Adrenal gland (tissue), 12 donors: ENCODE measurements around the gene TNS2. TPM values are rescaled to one million over a fixed set of nuclear protein-coding genes. Genes with fewer than 3 reads are reported as not detected.
A peak's percentile ranks its signal among the peaks of the same experiment; 100 is the strongest.

Source experiments
- DNase-seq, 7 donors: peaks; one replicate each; pipeline ENCODE4 v3.0.0-alpha.2; 2019 to 2020
- H3K27ac ChIP-seq, 5 donors: fragments of 200-600 bp; sonication (generic) in 4 of 5; 1 replicate in 3 of 5; 2 replicates in 2 of 5; pipeline versions ENCODE4 v1.5.1 to v1.8.0; 2016 to 2020; ENCODE audit warnings: mild to moderate bottlenecking in 1 of 5
- H3K27me3 ChIP-seq: fragments of 200-600 bp; 2 replicates; pipeline ENCODE4 v1.8.0; 2021
- H3K36me3 ChIP-seq, 2 donors: fragments of 200-600 bp; replicated peaks in 1 of 2; 1 replicate in 1 of 2; 2 replicates in 1 of 2; pipeline versions ENCODE4 v1.5.1 to v1.8.0; 2018 to 2022
- H3K4me1 ChIP-seq, 2 donors: fragments of 200-600 bp; replicated peaks in 1 of 2; 1 replicate in 1 of 2; 2 replicates in 1 of 2; pipeline versions ENCODE4 v1.5.1 to v1.8.0; 2018 to 2021
- H3K4me3 ChIP-seq, 4 donors: fragments of 200-600 bp; sonication (generic) in 3 of 4; one replicate each; pipeline ENCODE4 v1.5.1; 2016 to 2018
- H3K9me3 ChIP-seq, 3 donors: fragments of 200-600 bp; sonication (generic) in 1 of 3; replicated peaks in 1 of 3; 1 replicate in 2 of 3; 2 replicates in 1 of 3; pipeline versions ENCODE4 v1.5.1 to v1.8.0; 2016 to 2021
- CTCF ChIP-seq, 6 experiments: fragments of 450-650 bp in 4 of 6; fragments of 200-600 bp in 2 of 6; sonication (generic) in 1 of 6; IDR thresholded peaks; 1 replicate in 5 of 6; 2 replicates in 1 of 6; pipeline versions ENCODE4 v1.5.1 to v1.8.0; 2016 to 2021; ENCODE audit warnings: antibody characterized with exemption in 6 of 6, mild to moderate bottlenecking in 2 of 6, moderate library complexity in 1 of 6
- POLR2A ChIP-seq, 2 donors: fragments of 450-650 bp; IDR thresholded peaks; one replicate each; pipeline ENCODE4 v1.6.1; 2017; ENCODE audit warnings: antibody characterized with exemption in 2 of 2, mild to moderate bottlenecking in 2 of 2, moderate library complexity in 1 of 2
- WGBS, 4 donors: extraction: QIAGEN DNeasy Blood & Tissue Kit in 2 of 4; methylation state at CpG; one replicate each; pipeline versions ENCODE4 v1.1.5 to v1.1.7; 2013 to 2017; 5-methylcytosine and 5-hydroxymethylcytosine counted together
- intact Hi-C, 2 donors: fragments of 100-400 bp; cut with DNase I; formaldehyde crosslinking; loops; one replicate each; pipeline versions ENCODE4 v1.14.1 to v1.15.0; 2022 to 2023
- polyA plus RNA-seq, 3 donors: library from polyadenylated mRNA; stranded (reverse); fragments of 200-250 nt in 2 of 3; fragments of 350-450 nt in 1 of 3; fragmentation: Illumina TruSeq in 1 of 3; extraction: RNeasy Lipid Tissue Mini Kit (QIAGEN cat#74804) in 1 of 3; gene quantifications; one replicate each; pipeline ENCODE4 v1.2.3, GENCODE V29; 2013 to 2014
- total RNA-seq, 9 donors: library from RNA; depleted of rRNA in 4 of 9; stranded (reverse); fragments of >200 nt in 4 of 9; fragments of 120-200 nt in 1 of 9; fragmentation: NEBNext Ultra II Directional in 1 of 9; extraction: Animal tissue kit (Norgen Biotek cat#: 25700) in 1 of 9; gene quantifications; one replicate each; pipeline versions ENCODE4 v1.1.0 to v1.2.4, GENCODE V29; 2013 to 2023
- donor health status: healthy with polysubstance abuse.
- donor health status: Bipolar disorder and iron deficiency.
- donor health status: DM: yes; HTN: yes; CAD: no.
- donor health status: DM: no; HTN: no; CAD: no.
- donor health status: DM: no; HTN: no; CAD: no.
- donor health status: DM: yes; HTN: yes; CAD: no.

The TNS2 gene
- total and polyA plus RNA-seq, 12 donors = 21.8 to 1,019 (median 175) TPM

DNA sequence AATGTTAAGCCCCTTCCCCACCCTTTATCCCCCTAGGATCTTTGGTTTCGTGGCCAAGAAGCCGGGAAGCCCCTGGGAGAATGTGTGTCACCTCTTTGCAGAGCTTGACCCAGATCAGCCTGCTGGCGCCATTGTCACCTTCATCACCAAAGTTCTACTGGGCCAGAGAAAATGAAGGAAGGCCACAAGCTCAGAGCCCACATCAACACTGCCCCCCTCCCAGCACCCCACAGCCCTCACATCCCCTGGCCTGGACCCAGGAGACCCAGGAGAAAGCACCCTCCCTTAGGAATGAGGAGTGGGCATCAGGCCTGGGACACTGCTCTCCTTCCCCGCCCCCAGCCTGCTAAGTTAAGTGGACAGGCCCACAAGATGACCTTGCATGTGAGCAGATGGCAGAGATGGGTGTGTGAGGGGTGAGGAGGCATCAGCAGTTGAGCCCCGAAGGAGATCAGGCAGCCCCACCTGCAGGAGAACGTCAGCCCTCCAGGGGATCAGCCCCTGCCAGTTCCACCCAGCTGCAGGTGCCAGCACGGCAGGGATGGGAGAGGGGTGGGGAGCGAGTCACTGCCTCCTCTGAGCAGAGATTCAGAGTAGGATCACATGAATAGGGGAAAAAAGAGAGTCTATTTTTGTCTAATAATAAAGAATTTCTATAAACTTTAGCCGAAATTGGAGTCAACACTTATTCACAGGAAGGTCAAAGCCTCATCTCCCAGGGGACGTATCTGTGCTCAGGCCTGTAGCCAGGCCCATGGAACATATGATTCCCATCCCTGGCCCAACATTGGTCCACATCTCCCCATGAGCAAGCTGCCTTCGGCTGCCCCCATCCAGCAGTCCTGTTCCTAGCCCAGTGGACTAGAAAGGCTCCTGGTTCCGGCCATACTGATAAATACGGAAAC is 14.1 kb downstream of the TNS2 start:
- 47 to 53% (median 52%) methylated on average over 12 to 13 of the region's 13 CpGs for WGBS, 4 donors
- Histone ChIP-seq H3K9me3 (no peaks in the 10 kb centered on the region), H3K4me3 (no peak overlapping the region), H3K27me3 (no peaks in the 10 kb centered on the region), H3K27ac (peak overlapping the region in 3 of 5 donors; percentile 37 to 88 (median 73)), H3K36me3 (peaks cover 0 to 64% of the 10 kb centered on the region in 2 donors), H3K4me1 (peaks cover 13 to 52% of the 10 kb centered on the region in 2 donors)
- peak in 6 of 7 donors; percentile 41 to 75 (median 64) for DNase-seq
- TF ChIP-seq POLR2A (IDR thresholded peaks at IDR 0.05) (no peak), CTCF (IDR thresholded peaks at IDR 0.05) (peak in 1 of 6 experiments; percentile 8)
- intact Hi-C loops = loop anchor here in 1 of 2 donors (10.0 kb wide), 1 partner anchor 131 kb away; no protein-coding TSS in a partner anchor

DNA sequence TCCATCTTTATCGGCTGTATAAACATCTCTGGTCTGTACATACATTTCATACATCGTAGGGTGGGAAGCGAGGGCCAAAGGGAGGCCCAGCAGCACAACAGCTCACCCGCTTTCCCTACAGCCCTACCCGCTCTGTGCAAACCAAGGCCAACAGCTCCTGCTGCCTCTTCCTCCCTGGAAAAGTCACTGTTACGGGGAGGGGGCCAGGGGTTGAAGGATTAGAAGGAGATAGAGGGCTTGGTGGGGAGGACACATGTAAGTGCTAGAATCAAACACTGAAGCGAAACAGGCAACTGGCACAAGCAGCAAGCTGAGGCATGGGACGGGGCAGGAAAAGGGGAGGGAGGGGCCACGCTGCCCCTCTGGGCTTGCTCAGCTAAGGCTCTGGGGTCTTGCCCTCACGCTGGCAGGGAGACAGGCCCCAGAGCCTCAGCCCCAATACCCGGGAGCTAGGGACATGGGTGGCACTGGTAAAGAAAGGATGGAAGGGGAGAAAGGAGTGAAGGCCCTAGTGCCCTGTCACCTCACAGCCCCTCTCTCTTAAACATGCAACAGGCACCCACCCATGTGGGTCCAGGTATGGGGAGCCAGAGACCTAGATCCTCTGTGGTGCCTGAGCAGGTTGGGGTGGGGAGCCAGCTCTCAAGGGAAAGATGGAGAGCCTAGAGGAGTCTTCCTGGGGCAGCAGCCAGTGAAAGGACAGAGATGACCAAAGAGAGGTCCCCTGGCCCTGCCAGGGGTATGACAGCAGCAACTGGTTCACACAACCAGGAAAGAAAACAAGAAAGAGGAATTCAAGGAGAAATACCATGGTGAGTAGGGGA is 15.0 kb downstream of the TNS2 start:
- no peak for TF ChIP-seq CTCF (IDR thresholded peaks at IDR 0.05)
- no peak for TF ChIP-seq POLR2A (IDR thresholded peaks at IDR 0.05)
- intact Hi-C loops = loop anchor here (5.0 to 10.0 kb wide), 2 partner anchors 130 to 132 kb away; no protein-coding TSS in a partner anchor
- Histone ChIP-seq H3K27ac (peak overlapping the region in 3 of 5 donors; percentile 37 to 88 (median 73)), H3K9me3 (no peaks in the 10 kb centered on the region), H3K36me3 (peaks cover 0 to 55% of the 10 kb centered on the region in 2 donors), H3K4me1 (peaks cover 13 to 57% of the 10 kb centered on the region in 2 donors), H3K27me3 (no peaks in the 10 kb centered on the region), H3K4me3 (no peak overlapping the region)
- DNase-seq = peak in 5 of 7 donors; percentile 7 to 61 (median 37)
- WGBS, 4 donors = 65 to 74% (median 71%) methylated on average over 11 of the region's 11 CpGs

DNA sequence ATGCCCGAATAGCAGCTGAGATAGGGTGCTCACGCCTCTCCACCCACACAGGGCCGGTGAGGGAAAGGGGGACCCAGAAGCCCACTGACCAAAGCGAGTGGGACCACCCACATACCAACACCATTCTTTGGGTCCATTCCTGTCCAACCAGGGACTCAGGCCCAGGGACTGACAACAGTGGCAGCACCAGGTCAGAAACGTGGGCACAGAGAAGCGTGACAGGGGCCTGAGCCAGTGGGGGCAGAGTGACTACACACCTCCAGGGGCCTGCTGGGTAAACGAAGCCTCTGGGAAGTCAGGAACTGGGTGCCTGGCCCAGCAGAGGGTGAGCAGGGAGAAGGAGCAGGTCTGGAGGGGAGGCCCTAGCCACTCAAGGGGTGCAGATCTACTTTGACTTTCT is 15.6 kb downstream of the TNS2 start:
- DNase-seq = peak in 5 of 7 donors; percentile 10 to 61 (median 32)
- Histone ChIP-seq H3K9me3 (no peaks in the 10 kb centered on the region), H3K36me3 (peaks cover 0 to 49% of the 10 kb centered on the region in 2 donors), H3K4me3 (no peak overlapping the region), H3K27me3 (no peaks in the 10 kb centered on the region), H3K4me1 (peaks cover 13 to 59% of the 10 kb centered on the region in 2 donors), H3K27ac (peak overlapping the region in 2 of 5 donors; percentile 73 to 88)
- 57 to 74% (median 67%) methylated on average over 5 to 7 of the region's 7 CpGs for WGBS, 4 donors
- intact Hi-C loops = loop anchor here (5.0 to 10.0 kb wide), 2 partner anchors 129 to 132 kb away; no protein-coding TSS in a partner anchor
- no peak for TF ChIP-seq CTCF (IDR thresholded peaks at IDR 0.05)
- TF ChIP-seq POLR2A (IDR thresholded peaks at IDR 0.05) = no peak
